ENCODE data around the gene MAPKAP1.
A peak's percentile ranks its signal among the peaks of the same experiment; 100 is the strongest.

MAPKAP1 gene

DNA sequence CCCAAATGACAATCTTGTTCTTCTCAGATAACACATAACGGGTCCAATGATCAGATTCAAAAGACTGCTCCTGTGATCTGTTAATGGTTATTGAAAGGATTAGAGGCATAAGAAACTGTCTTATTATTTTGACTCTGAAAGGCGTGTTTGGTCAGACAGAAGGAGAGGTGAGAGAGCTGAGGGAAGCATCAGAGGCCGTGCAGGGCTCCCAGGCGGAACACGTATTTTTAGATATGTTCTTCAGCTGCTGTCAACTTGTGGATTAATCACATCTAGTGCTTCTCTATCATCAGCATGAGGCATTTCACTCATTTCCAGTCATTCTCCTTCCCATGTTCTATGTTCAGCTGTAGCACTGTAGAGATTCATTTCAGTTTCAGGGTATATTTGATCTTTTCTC is 199.8 kb downstream of the MAPKAP1 start:
- DNase-seq = no peak

GRCh38 chr9:125505988-125506438 is 201.0 kb downstream of the MAPKAP1 start:
- DNase-seq = no peak

- DNase-seq = no peak
These were observed 202.4 kb downstream of the MAPKAP1 start for GRCh38 chr9:125504616-125505015.

DNA sequence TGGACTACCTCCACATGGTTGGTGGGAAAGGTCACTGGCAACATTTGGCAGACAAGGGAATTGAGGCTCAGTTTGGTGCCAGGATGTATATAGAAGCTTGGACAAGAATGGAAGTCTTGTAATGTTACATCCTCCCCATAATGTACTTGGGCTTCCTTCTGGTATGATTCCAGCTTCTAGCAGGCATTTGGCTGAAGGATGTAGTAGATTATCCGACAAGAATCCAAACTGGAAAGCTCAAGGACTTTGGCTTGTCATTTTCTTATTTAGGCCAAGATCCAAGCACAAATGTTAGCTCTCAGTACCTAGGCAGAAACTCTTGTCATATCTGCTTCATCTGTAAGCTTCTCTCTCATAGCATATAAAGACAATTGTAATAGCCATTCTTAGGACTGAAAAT is 209.1 kb downstream of the MAPKAP1 start:
- DNase-seq = no peak

DNA sequence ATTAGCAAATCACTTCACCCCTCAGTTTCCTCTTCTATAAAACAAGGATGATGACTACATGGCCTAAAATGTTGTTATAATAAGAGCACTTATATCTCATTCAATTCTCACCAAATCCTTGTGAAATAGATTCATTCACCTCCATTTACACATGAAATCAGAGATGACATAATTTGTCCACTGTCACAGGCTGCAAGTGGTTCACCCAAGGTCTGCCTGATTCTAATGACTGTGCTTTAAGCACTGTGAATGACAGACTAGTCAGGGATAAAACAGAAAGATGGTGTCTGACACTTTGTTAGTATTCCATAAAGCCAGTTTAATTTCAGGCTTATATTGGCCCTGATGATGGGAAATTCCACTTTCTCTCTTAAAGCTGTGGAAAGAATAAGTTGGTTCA is 209.5 kb downstream of the MAPKAP1 start:
- peak; percentile 1 for DNase-seq

- no peak for DNase-seq
These were observed 210.6 kb downstream of the MAPKAP1 start for GRCh38 chr9:125496313-125496834.

DNA sequence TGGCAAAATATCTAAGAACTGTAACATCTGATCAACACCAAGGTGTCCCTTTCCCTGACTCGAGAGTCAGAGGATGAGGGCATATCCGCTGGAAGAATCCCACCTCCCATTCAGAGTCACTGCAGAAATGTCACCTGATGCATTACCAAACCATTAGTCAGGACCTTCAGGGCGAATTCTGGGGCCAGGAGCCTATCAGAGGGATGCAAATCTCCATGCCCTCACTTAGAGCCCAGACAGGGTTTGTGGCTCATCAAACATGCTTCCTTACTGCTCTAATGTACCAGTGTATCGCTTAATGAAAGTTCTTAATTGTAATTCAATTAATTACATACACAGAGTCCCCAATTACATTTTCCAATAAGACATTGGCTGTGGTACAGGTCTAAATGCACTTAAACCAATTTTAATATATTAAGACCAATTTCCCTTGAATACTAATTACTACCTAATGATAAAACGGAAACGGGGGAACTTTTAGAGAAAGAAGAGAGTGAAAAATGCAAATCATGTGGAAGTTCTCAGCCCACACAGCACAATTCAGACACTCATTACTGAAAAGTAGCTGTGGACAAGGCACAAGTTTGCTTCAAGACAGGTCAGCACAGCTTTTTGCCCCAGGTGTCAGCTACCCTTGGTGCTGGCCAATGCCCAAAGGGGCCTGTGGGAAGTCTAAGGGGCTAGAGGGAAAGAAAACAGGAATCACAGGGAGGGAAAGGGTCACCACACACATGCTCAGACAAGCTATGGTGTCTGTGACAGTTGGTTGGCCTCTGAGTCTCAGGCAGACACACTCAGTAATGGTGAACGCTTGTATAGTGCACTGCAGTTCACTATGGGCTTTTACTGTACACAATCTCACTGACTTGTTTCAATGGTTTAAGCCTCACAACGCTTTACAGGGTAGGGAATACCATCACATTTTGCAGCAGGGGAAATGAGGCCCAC is 211.6 kb downstream of the MAPKAP1 start:
- no peak for DNase-seq

- DNase-seq = no peak
These were observed 212.4 kb downstream of the MAPKAP1 start for GRCh38 chr9:125494653-125494915.

DNA sequence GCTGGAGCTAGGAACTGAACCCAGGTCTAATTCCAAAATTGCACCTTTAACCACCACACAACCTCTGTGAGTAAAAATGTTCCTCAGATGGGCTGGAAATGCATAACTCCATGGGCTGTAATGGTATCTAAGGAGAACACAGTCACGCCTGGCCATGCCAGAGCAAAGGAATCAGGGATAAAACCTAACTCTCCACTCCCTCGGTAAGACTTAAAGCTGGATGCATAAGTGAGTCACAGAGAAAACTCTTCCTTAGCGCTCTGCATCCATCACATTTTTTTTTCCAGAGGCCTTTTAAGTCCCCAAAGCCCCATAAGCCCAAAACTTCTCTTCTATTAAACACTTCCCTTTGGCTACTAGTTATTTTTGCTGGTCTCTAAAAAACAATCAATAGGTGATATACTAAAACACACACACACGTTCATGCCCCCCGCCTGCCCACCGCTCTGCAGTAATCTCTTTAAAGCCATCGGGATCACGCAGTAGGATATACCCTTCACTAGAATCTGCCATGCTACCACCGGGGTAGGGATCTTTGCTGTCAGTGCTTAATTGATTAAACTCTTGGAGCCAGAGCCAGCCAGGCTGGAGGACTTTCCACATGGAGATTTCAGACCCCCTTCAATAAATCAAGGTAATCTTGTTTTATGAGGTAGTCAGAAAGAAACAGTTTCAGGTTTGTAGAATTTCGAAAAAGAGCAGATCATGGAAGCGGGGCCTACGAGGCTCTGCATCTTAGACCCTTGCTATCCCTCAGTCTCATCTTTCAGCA is 212.9 kb downstream of the MAPKAP1 start:
- DNase-seq = no peak

DNA sequence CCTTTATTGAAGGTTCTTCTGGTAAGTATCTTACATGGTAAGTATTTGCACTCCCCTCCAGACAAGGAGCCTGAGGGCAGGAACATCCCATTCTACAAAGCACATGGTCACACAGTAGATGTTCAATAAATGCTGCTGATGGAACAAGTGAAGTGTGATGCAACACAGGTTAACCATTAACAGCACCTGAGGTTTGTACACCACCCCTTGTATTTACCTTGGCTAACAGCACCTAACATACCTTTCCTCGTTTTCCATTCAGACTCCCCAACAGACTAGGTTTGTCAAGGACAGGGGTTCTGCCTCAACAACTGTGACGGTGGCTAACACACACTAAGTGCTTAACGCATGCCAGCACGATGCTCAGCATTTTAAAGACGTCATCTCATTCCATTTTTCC is 213.6 kb downstream of the MAPKAP1 start:
- no peak for DNase-seq

DNA sequence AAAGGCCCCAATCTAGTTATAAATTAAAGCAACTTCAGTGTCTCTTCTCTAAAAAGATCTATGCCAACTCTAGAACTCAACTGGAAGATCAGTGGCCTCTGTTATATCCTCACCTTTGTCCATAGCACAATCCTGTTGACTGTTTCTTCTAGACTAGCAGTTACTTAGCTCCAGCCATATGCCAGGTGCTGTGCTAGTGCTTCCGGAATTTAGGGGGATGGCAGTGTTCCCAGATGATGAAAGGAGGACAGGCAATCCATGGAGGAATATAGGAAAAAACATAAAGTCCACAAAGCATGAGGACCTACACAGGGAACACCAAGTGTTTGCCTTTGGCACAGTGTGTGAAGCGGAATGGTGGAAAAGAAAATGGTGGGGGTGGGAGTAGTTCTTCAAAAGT is 214.3 kb downstream of the MAPKAP1 start:
- no peak for DNase-seq

GRCh38 chr9:125487842-125488241 is 219.2 kb downstream of the MAPKAP1 start:
- no peak for DNase-seq

DNA sequence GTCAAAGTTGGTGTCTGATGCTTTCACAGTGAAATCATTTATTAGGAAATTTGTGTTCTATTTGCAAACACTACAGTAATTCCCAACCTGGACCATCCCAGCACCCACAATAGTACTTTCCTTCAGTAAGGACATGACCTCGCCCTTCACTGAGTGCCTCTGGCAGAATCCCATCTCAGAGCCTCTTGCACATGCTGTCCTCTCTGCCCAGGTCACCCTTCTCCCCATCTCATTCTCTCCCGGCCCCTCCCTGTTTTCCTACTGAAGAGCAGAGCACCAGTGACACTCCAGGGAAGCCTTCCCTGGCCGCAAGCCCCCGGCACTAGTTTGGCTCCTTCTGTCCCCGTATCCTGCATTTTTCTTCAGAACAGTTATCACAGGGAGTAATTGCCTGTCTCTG is 220.4 kb downstream of the MAPKAP1 start:
- no peak for DNase-seq

GRCh38 chr9:125486152-125486508 is 220.9 kb downstream of the MAPKAP1 start:
- DNase-seq = no peak

GRCh38 chr9:125485471-125486151 is 221.4 kb downstream of the MAPKAP1 start:
- DNase-seq = no peak

DNA sequence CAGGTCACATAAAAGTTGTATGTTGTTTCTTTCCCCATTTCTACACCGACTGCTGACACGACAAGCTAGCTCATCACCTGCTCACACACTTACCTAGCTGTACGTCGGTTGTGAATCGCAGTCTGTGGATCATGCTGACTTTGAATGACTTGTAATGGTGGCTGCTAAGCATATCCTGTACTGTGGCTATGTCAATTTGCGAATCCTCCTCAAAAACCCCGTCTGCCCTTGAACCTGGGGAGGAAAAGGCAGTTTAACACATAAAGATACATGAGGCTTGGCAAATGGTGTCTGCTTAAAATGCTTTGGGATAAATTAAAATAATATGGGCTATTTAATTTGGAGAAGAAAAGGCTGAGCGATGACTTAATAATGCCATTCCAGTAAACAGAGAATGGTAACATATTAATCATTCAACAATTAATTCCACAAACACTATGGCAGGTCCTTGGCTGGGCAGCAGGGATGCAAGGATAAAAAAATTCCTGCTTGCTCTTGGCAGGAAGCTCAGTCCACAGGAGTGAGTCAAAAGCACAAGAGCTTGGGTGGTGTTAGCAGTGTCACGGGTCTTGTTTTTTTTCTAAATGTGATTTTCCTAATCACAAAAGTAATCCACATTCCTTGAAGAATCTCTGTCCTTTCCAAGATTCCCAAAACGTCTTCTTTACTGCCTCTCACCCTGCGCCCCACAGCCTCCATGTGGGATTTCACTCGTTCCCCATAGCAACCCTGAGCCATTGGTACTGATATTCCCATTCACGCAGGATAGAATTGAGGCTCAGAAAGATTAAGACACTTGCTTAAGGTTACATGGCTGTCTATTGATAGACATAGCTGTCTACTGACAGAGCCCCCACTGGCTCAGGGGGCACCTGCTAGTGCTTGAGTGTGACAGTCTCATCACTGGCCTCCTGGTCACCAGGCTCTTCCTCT is 222.4 kb downstream of the MAPKAP1 start:
- DNase-seq = no peak

DNA sequence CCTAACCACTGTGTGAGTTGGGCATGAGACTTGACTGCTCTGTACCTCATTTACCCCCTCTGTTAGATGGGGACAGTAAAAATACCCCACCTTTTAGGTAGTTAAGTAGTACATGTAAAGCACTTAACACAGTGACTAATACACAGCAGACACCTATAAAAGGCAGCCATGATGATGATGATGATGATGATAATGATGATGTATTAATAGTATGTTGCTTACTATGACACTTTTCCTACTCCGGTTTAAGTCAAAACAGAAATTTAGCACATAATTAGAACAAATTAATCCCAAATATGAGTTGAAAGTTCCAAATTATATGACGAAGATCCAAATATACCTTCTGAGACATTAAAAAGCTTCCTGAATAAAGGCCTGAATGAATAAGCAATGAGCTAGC is 223.3 kb downstream of the MAPKAP1 start:
- no peak for DNase-seq

GRCh38 chr9:125479846-125480615 is 227.0 kb downstream of the MAPKAP1 start:
- DNase-seq = no peak

- no peak for DNase-seq
These were observed 229.9 kb downstream of the MAPKAP1 start for GRCh38 chr9:125477089-125477544.

GRCh38 chr9:125476645-125477044 is 230.4 kb downstream of the MAPKAP1 start:
- no peak for DNase-seq

DNA sequence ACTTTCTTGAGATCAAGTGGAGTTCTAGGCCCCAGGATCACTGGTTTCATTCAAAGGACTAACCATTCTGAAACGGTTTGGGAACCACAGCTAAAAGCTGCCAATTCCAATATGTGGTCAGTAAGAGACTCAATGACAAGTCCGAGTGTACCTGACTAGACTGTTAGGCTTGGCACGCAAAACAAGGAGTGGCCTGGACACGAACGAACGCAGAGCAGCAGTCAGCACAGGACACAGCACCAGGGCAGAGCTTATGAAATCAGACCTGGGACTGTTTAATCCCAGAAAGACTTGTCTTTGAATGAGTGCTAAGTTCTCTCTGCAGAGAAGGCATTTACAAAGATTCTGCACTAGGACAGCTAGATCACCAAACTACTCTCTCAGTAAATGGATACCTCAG is 231.6 kb downstream of the MAPKAP1 start:
- no peak for DNase-seq
